ENCODE results near the gene ECEL1.
A peak's percentile ranks its signal among the peaks of the same experiment; 100 is the strongest.
"Not testable (repeated sequence)": the region's sequence is repeated elsewhere in the genome, so short reads cannot be mapped to it uniquely, and the experiment has no call there.

The ECEL1 gene

DNA sequence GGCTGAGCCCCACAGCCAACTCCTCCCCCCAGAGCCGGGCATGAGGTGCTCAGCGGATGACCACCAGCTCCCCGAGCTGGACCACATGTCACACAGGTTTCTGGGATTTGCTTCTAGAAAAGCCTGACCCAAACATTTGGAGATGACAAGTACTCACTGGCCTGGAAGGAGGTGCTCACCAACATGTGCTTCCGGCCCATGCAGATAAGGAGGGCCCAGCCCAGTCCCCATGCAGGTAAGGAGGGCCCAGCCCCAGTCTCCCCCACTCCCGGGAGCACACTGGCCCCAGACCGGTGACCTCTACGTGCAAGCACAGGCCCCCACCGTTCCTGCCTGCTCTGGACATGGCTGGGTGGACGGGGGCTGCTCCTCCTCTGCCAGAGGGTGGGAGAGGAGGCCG, 45.7 kb downstream of the ECEL1 start:
- DNase-seq (ENCODE audit: low read depth in 2 of 2), result not testable (repeated sequence)

GRCh38 chr2:232441147-232441651, 46.4 kb downstream of the ECEL1 start:
- no peak for DNase-seq (ENCODE audit: low read depth in 2 of 2)

DNA sequence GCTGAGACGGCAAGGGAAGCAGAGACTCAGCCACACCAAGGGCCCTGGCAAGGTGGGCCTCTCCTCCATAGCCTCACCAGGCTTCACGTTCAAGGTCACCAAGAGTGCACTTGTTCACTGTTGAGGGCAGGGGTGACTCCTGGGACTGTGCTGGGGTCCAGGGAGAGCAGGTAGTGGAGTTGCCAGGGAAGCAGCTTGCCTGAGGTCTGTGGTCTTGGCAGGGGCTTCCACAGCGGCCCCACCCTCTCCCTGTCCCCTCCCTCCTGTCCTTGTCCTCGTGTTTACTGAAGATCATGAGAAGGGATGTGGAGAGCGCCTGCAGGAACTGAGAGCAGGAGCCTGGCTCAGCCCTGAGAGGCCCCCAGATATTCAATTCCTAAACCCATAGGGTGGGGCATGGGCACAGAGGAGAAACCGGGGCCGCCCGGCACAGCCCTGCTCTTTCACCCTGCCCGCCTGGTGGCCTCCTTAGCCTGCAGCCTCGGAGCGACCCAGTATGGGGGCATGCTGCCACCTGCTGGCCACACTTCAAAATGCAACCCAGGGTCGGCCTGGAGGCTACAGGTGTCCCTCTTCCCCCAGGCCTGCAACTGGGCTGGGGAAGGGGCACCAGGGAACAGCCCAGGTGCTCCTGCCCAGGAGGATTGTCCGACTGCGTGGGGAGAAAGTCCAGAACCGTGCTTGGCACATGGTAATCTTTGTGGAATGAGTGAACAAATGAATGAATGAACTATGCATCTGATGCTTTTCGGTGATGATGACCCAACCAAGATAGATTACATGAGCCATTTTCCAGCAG, 47.2 kb downstream of the ECEL1 start:
- peak; percentile 77 to 83 for DNase-seq (ENCODE audit: low read depth in 2 of 2)

DNA sequence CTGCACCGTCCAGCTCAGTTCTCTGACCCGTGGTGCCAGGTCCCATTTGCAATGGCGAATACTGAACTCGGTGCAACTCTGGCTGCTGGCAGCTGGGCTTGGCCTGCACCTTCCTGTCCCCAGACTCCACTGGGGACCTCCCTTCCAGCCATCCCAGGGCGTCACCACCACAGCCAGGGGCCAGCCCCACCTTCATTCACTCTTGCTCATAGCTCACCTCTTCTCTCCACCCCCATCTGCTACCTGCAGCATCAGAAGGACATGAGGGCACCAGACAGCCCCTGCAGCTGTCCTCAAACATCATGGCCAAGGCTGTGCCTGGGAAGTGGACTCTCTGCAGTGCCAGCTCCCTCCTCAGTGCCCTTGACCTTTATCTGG, 47.9 kb downstream of the ECEL1 start:
- no peak for DNase-seq (ENCODE audit: low read depth in 2 of 2)

DNA sequence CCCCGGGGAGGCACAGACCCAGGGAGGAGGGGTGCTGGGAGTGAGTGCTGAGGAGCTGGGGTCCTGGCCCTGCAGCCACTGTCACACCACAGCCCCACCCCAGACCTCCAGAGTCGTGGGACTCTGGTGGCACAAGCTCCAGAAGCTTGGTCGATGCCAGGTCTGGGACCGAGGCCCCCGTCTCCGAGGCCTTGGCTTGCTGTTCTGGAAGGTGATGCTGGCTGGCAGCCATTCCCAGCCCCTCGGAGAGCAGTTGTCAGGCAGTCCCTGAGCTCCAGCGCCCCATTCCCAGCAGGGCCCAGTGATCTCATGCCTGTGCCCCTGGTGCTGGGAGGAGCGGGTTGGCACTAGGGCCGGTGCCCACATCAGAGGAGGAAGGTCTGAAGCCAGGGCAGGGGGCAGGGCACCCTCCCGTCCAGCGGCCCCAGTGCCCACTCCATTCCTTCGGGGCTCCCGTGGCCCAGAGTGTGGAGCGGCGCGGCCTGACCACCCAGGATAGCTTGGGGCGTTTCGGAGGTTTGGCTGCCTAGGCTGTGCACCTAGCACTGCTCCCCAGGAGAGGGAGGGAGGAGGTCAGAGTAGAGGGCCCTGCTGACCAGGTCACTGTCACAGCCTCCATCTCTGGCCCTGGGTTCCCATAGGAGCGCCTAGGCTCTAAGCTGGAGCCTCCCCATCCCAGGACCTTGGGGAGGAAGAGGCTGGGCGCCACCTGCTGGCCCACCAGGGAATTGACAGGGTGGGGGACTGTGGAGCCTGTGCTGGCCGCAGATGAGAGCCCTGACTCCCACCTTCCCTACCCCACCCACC, 48.5 kb downstream of the ECEL1 start:
- DNase-seq (ENCODE audit: low read depth in 2 of 2), result no peak

DNA sequence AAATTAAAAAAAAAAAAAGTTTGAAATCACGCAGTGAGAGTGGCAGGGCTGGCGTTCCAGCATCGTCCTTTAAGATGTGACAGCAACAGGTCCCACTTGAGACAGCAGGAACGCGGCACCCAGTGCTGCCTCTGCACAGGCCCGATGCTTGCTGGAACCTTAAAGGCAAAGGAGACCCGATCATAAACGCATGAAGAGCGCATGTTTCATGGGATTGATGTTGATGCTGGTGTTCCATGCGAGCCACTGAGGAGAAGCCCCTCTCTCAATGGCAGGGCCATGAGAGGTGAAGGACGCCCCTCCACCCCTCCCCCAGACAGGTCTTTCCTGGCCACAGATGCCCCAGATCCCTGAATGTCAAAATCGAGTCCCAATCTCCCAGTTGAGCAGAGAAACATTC, 49.5 kb downstream of the ECEL1 start:
- no peak for DNase-seq (ENCODE audit: low read depth in 2 of 2)

GRCh38 chr2:232437195-232437571, 50.5 kb downstream of the ECEL1 start:
- no peak for DNase-seq (ENCODE audit: low read depth in 2 of 2)

GRCh38 chr2:232436381-232437194, 51.0 kb downstream of the ECEL1 start:
- DNase-seq (ENCODE audit: low read depth in 2 of 2), result no peak

DNA sequence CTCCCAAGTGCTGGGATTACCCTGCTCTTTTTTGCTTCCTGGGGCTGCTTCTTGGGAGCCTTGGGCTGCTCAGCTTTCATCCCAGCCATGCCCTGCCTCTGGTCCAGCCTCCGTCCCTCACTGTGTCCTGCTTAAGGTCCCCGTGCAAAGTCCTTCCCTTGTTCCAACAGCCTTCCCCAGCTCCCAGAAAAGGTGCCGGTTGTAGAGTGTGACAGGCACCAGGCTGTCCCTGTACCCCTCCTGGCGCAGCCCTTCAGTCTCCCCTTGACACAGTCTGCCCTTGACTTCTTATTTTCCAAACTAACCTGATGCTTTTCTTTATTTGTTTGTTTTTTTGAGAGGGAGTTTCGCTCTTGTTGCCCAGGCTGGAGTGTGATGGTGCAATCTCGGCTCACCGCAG, 51.8 kb downstream of the ECEL1 start:
- DNase-seq (ENCODE audit: low read depth in 2 of 2), result no peak

DNA sequence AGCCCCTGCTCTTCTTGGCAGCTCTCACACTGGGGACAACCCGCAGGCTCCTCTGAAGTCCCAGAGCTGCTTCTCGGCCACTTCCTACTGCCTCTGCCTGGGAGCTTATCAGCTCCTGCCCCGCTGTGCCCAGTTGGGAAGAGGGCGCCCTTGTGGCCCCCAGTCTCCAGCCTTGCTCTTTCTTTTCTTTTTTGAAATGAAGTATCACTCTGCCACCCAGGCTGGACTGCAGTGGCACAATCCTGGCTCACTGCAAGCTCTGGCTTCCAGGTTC, 52.3 kb downstream of the ECEL1 start:
- DNase-seq (ENCODE audit: low read depth in 2 of 2), result no peak

- DNase-seq (ENCODE audit: low read depth in 2 of 2), result no peak
These were observed 52.9 kb downstream of the ECEL1 start for GRCh38 chr2:232434563-232435374.

DNA sequence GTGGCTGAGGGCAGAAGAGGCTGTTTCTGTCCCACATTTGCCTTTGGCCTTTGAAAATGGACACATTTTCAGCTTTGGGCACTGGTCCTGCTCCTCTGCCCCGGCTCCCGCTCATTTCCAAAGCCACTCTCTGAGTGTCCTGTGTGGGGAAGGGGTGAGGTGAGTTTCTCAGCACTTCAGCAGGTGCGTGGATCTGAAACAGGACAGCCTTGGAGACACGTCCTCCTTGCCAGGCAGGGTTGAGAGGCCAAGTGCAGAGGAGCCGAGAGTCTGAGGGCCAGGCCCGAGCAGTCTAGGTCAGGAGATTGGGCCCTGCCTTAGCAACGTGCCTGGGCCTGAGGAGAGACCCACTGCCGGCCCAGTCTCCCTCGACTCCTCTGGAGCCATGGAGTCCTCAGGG, 53.5 kb downstream of the ECEL1 start:
- DNase-seq (ENCODE audit: low read depth in 2 of 2), result no peak

- not testable (repeated sequence) for DNase-seq (ENCODE audit: low read depth in 2 of 2)
These were observed 54.0 kb downstream of the ECEL1 start for GRCh38 chr2:232433622-232434021.

- no peak for DNase-seq (ENCODE audit: low read depth in 2 of 2)
These were observed 54.9 kb downstream of the ECEL1 start for GRCh38 chr2:232432598-232433184.

GRCh38 chr2:232431705-232432590, 55.7 kb downstream of the ECEL1 start:
- no peak for DNase-seq (ENCODE audit: low read depth in 2 of 2)

Data from stimulated activated CD4-positive, alpha-beta T cell treated with anti-CD3 and anti-CD28 coated beads, Interleukin-15, amount 100 ng/mL, for 48 hours (primary cell).